A673 (cell line): ENCODE data around the gene BLOC1S3.

Source experiments
- CTCF ChIP-seq: fragments of 300-800, 200-600 bp; sonication (generic); conservative IDR thresholded peaks from 2 replicates; pipeline ENCODE4 v1.5.1; 2017; ENCODE audit warnings: low read depth, mild to moderate bottlenecking, antibody characterized with exemption, low read length, moderate library complexity, mixed read lengths
- EZH2 ChIP-seq: fragments of 200-600 bp; sonication (generic); IDR thresholded peaks from 2 replicates; pipeline ENCODE4 v1.6.1; 2017; ENCODE audit warnings: borderline replicate concordance, low read depth, mild to moderate bottlenecking, mixed read lengths, antibody characterized with exemption, low read length; ENCODE audit not compliant: poor library complexity, severe bottlenecking

- TF ChIP-seq CTCF: no peak
- TF ChIP-seq EZH2: no peak
Observed at GRCh38 chr19:45172611-45173208, 5.9 kb upstream of the BLOC1S3 start.
